HepG2 (cell line): ENCODE measurements around the gene PYGO2. TPM values are rescaled to one million over a fixed set of nuclear protein-coding genes. Genes with fewer than 3 reads are reported as not detected.
A peak's percentile ranks its signal among the peaks of the same experiment; 100 is the strongest.

ENCODE experiments used
- ATF7 ChIP-seq, 2 experiments: fragments of 450-650 bp in 1 of 2; sonication (generic) in 1 of 2; formaldehyde crosslinking in 1 of 2; IDR thresholded peaks; 2 replicates each; pipeline versions ENCODE4 v1.4.0 to v1.6.1; 2016 to 2020; ENCODE audit warnings: antibody characterized with exemption in 1 of 2, mild to moderate bottlenecking in 1 of 2, missing genetic modification reagents in 1 of 2
- BCLAF1 ChIP-seq: fragments of 450-650 bp; IDR thresholded peaks from 2 replicates; pipeline ENCODE4 v1.6.1; 2017; ENCODE audit warnings: mild to moderate bottlenecking
- CREB1 ChIP-seq, 2 experiments: fragments of 450-650 bp in 1 of 2; IDR thresholded peaks; 2 replicates each; pipeline ENCODE4 v1.6.1; 2016 to 2017; ENCODE audit warnings: control low read depth in 1 of 2, mild to moderate bottlenecking in 1 of 2, missing compliant biosample characterization in 1 of 2, missing genetic modification characterization in 1 of 2
- HINFP ChIP-seq: sonication (generic); formaldehyde crosslinking; IDR thresholded peaks from 2 replicates; pipeline ENCODE4 v1.4.0; 2020; ENCODE audit warnings: low read depth, mild to moderate bottlenecking, missing genetic modification reagents
- HNRNPL ChIP-seq: fragments of 200-400 bp; formaldehyde crosslinking; IDR thresholded peaks from 2 replicates; pipeline ENCODE4 v1.6.1; 2017; ENCODE audit warnings: mild to moderate bottlenecking, low read depth, low read length
- MXD1 ChIP-seq: sonication (generic); formaldehyde crosslinking; IDR thresholded peaks from 2 replicates; pipeline ENCODE4 v1.4.0; 2020; ENCODE audit warnings: mild to moderate bottlenecking, missing genetic modification reagents
- NCOA2 ChIP-seq: sonication (generic); formaldehyde crosslinking; IDR thresholded peaks from 2 replicates; pipeline ENCODE4 v1.8.0; 2022; ENCODE audit warnings: inconsistent platforms
- NCOA5 ChIP-seq: sonication (generic); formaldehyde crosslinking; IDR thresholded peaks from 2 replicates; pipeline ENCODE4 v1.4.0; 2020; ENCODE audit warnings: missing genetic modification reagents
- POLR2G ChIP-seq: fragments of 200-400 bp; formaldehyde crosslinking; IDR thresholded peaks from 2 replicates; pipeline ENCODE4 v1.6.1; 2018; ENCODE audit warnings: mild to moderate bottlenecking, low read depth, low read length, moderate library complexity
- RXRB ChIP-seq: IDR thresholded peaks from 2 replicates; pipeline ENCODE4 v1.6.1; 2016; ENCODE audit warnings: borderline replicate concordance, missing genetic modification reagents, missing compliant biosample characterization
- ZC3H4 ChIP-seq: sonication (generic); formaldehyde crosslinking; IDR thresholded peaks from 2 replicates; pipeline ENCODE4 v1.4.0; 2020; ENCODE audit warnings: missing genetic modification reagents, borderline replicate concordance
- ZFAT ChIP-seq: sonication (generic); formaldehyde crosslinking; conservative IDR thresholded peaks from 2 replicates; pipeline ENCODE4 v1.8.1; 2023; ENCODE audit warnings: missing genetic modification reagents, inconsistent platforms
- ZFP36L1 ChIP-seq: sonication (generic); formaldehyde crosslinking; IDR thresholded peaks from 2 replicates; pipeline ENCODE4 v1.8.0; 2022; ENCODE audit warnings: mild to moderate bottlenecking, missing genetic modification reagents, moderate library complexity
- ZNF143 ChIP-seq: sonication (generic); formaldehyde crosslinking; IDR thresholded peaks from 2 replicates; pipeline ENCODE4 v1.4.0; 2020; ENCODE audit warnings: missing genetic modification reagents
- ZNF432 ChIP-seq: sonication (generic); formaldehyde crosslinking; IDR thresholded peaks from 2 replicates; pipeline ENCODE4 v1.5.0; 2020; ENCODE audit warnings: missing genetic modification reagents, mild to moderate bottlenecking, borderline replicate concordance
- ZNF530 ChIP-seq: sonication (generic); formaldehyde crosslinking; IDR thresholded peaks from 2 replicates; pipeline ENCODE4 v1.5.0; 2020; ENCODE audit warnings: low read depth, mild to moderate bottlenecking, missing genetic modification reagents
- ZNF597 ChIP-seq: sonication (generic); formaldehyde crosslinking; IDR thresholded peaks from 2 replicates; pipeline ENCODE4 v1.5.0; 2020; ENCODE audit warnings: missing genetic modification reagents
- ZNF766 ChIP-seq: sonication (generic); formaldehyde crosslinking; IDR thresholded peaks from 2 replicates; pipeline ENCODE4 v1.5.0; 2020; ENCODE audit warnings: missing genetic modification reagents, borderline replicate concordance
- polyA plus RNA-seq, 8 experiments: library from polyadenylated mRNA; depleted of rRNA in 3 of 8; stranded (reverse) in 7 of 8; unstranded in 1 of 8; fragments of >200 nt; fragmentation: Illumina TruSeq in 4 of 8; extraction: Trizol in 4 of 8; gene quantifications; 2 replicates each; pipeline versions ENCODE4 v1.2.1 to v1.2.3, GENCODE V29; 2011 to 2016; ENCODE audit warnings: low read depth in 4 of 8, missing spikeins in 1 of 8, mixed read lengths in 1 of 8; ENCODE audit not compliant: insufficient read depth in 1 of 8
- total RNA-seq, 5 experiments: library from RNA; depleted of rRNA; stranded (reverse); fragments of >200 nt; fragmentation: Illumina TruSeq; extraction: Trizol; gene quantifications; 2 replicates each; pipeline ENCODE4 v1.2.3, GENCODE V29; 2016; ENCODE audit warnings: low read depth in 1 of 5

PYGO2 gene
- total and polyA plus RNA-seq, 2 of the 13 experiments (the other 11 are each of a cell fraction or from before 2014, with no cell fraction given), result 20.3 to 21.8 TPM

- TF ChIP-seq ZNF432 (CRISPR knock-in tag), result no peak
- TF ChIP-seq ZNF143 (CRISPR knock-in tag), result no peak
- no peak for TF ChIP-seq NCOA5 (CRISPR knock-in tag)
- peak; percentile 15; the same call in 1 of the 2 replicates for TF ChIP-seq RXRB
- no peak for TF ChIP-seq ZNF766 (CRISPR knock-in tag)
- peak; percentile 73; the same call in 1 of the 2 replicates for TF ChIP-seq CREB1 (IDR thresholded peaks at IDR 0.05)
- peak; percentile 74 for TF ChIP-seq CREB1 (CRISPR knock-in tag; IDR thresholded peaks at IDR 0.05)
- no peak for TF ChIP-seq ZNF597
- no peak for TF ChIP-seq ATF7 (IDR thresholded peaks at IDR 0.05)
- no peak for TF ChIP-seq ATF7 (CRISPR knock-in tag; IDR thresholded peaks at IDR 0.05)
- TF ChIP-seq NCOA2, result no peak
- no peak for TF ChIP-seq MXD1 (CRISPR knock-in tag)
- TF ChIP-seq ZFP36L1 (CRISPR knock-in tag), result no peak; the same call in 1 of the 2 replicates
- peak; percentile 66; the same call in 1 of the 2 replicates for TF ChIP-seq HNRNPL
- TF ChIP-seq ZFAT, result no peak
- no peak for TF ChIP-seq BCLAF1
- TF ChIP-seq ZC3H4, result peak; percentile 17; the same call in 1 of the 2 replicates
- TF ChIP-seq HINFP (CRISPR knock-in tag), result no peak
- no peak for TF ChIP-seq ZNF530 (CRISPR knock-in tag)
- TF ChIP-seq POLR2G, result peak; percentile 5; the same call in 1 of the 2 replicates
These were observed 40.3 kb upstream of the PYGO2 start (continued) for GRCh38 chr1:155001675-155002463.
